ENCODE measurements around the gene MRPL27.

MRPL27 gene

DNA sequence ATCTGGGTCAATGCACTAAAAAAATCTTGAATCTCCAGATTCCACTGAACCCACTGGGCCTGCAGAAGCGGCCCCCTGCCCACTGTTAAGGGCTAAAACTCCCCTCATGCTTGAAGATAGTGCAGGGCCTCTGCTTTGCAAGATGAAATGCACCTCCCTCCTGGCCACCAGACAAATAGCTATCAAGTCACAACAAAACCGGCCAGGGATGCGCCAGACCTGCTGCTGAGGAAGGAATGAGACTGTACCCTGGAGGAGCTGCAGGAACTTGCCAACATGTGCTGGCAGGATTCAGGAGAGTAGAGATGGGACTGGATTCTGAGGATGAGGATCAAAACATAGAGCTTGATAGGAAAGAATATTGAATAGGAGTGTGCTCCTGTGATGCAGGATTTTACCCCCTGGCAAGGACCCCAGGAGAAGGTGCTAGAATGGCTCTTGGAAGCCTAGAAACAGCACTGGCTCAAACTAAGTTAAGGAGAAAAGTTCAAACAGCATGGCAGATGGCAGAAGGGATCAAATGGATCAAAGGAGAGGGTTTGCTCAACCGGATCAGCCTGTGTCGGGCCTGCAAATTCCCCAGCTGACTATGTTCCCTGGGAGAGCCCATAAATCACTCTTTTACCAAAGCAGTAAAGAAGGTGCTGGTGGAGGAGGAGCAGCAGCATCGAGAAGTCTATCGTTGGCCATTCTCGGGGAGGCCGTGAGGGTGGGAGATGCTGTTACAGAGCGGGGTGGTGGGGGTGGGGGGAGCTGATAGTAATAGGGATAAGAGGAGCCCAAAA lies 54.3 kb downstream of the MRPL27 start:
- no peak for DNase-seq (ENCODE audit: low spot score)
- TF ChIP-seq, protein P1, sequence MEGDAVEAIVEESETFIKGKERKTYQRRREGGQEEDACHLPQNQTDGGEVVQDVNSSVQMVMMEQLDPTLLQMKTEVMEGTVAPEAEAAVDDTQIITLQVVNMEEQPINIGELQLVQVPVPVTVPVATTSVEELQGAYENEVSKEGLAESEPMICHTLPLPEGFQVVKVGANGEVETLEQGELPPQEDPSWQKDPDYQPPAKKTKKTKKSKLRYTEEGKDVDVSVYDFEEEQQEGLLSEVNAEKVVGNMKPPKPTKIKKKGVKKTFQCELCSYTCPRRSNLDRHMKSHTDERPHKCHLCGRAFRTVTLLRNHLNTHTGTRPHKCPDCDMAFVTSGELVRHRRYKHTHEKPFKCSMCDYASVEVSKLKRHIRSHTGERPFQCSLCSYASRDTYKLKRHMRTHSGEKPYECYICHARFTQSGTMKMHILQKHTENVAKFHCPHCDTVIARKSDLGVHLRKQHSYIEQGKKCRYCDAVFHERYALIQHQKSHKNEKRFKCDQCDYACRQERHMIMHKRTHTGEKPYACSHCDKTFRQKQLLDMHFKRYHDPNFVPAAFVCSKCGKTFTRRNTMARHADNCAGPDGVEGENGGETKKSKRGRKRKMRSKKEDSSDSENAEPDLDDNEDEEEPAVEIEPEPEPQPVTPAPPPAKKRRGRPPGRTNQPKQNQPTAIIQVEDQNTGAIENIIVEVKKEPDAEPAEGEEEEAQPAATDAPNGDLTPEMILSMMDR (IDR thresholded peaks at IDR 0.05; ENCODE audit: extremely low read depth, insufficient read depth, missing control alignments): no peak
- in situ Hi-C loops (cut with MboI; ENCODE audit: low pct_unique_long_range_greater_than_20kb, low sequenced_read_pairs, unreplicated experiment): no loop called here

All from GM13977 (cell line).